ENCODE data around the gene NKAIN4. TPM values are rescaled to one million over a fixed set of nuclear protein-coding genes. Genes with fewer than 3 reads are reported as not detected.

The NKAIN4 gene
- polyA plus RNA-seq, 1 donor (not counting 4 experiments of a cell fraction or from before 2014, with no cell fraction given) = not detected

DNA sequence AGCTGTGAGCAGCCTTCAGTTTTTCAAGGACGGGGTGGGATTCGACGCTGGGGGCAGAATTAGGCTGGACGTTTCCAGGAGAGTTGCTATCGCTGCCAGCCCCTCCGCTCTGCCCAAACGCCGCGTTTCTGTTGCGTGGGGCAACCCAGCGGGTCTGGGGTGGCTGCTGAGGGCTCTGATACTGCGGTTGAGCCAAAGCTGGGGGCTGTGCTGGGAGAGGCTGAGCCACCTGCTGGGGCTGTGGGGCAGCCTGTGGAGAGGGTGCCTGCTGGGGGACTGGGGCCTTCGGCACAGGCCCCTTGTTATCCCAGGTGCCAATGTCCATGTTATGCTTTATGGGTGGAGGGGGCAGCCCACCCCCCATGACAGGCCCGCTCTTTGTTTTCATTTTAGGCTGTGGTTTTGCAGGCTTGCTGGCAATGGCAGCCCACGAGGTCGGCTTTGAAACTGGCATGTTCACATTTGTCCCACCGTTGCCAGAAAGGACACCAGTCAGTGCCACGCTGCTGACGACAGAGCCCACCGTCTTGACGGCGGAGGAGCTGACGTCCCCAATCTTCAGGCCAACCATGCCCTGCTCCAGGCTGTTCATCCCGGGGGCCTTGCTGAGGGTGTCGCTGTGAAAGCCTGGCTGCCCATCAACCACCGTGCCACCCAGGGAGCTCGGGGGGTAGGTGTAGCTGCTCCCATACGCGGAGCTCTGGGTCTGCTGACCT lies 51.3 kb downstream of the NKAIN4 start:
- Histone ChIP-seq H3K36me3 (ENCODE audit: control insufficient read depth in 2 of 2, extremely low read depth in 1 of 2, insufficient read depth in 2 of 2, low read length in 2 of 2) (peaks cover 36 to 38% of the 10 kb centered on the region in 2 experiments), H3K9me3 (ENCODE audit: control insufficient read depth, low read depth, low read length) (no peaks in the 10 kb centered on the region), H3K4me3 (ENCODE audit: control insufficient read depth in 2 of 3, extremely low read depth in 1 of 3, insufficient read depth in 2 of 3, low read depth in 1 of 3, low read length in 3 of 3) (no peak overlapping the region), H3K4me2 (ENCODE audit: control insufficient read depth, extremely low read depth, insufficient read depth, low read depth, low read length) (no peak overlapping the region), H2AFZ (ENCODE audit: control insufficient read depth, low read length) (no peak overlapping the region), H3K9ac (ENCODE audit: control insufficient read depth, extremely low read depth, insufficient read depth, low read length) (no peak overlapping the region), H3K27ac (ENCODE audit: control insufficient read depth, insufficient read depth, low read length) (no peak overlapping the region), H3K27me3 (ENCODE audit: control insufficient read depth, extremely low read depth, insufficient read depth, low read length) (no peaks in the 10 kb centered on the region), H3K9me1 (ENCODE audit: control insufficient read depth, extremely low read depth, insufficient read depth, low read length) (no peaks in the 10 kb centered on the region), H4K20me1 (ENCODE audit: control insufficient read depth, extremely low read depth, insufficient read depth, low read length) (peaks cover 58% of the 10 kb centered on the region), H3K4me1 (ENCODE audit: control insufficient read depth, extremely low read depth, insufficient read depth, low read length) (no peaks in the 10 kb centered on the region), H3K79me2 (ENCODE audit: control insufficient read depth, insufficient read depth, low read length) (peaks cover 90% of the 10 kb centered on the region)
- no peak for TF ChIP-seq EZH2 (IDR thresholded peaks at IDR 0.05; ENCODE audit: low read length)
- TF ChIP-seq, protein P1, sequence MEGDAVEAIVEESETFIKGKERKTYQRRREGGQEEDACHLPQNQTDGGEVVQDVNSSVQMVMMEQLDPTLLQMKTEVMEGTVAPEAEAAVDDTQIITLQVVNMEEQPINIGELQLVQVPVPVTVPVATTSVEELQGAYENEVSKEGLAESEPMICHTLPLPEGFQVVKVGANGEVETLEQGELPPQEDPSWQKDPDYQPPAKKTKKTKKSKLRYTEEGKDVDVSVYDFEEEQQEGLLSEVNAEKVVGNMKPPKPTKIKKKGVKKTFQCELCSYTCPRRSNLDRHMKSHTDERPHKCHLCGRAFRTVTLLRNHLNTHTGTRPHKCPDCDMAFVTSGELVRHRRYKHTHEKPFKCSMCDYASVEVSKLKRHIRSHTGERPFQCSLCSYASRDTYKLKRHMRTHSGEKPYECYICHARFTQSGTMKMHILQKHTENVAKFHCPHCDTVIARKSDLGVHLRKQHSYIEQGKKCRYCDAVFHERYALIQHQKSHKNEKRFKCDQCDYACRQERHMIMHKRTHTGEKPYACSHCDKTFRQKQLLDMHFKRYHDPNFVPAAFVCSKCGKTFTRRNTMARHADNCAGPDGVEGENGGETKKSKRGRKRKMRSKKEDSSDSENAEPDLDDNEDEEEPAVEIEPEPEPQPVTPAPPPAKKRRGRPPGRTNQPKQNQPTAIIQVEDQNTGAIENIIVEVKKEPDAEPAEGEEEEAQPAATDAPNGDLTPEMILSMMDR (optimal IDR thresholded peaks at IDR 0.05 in 1 of 3, IDR thresholded peaks at IDR 0.05 in 1 of 3, conservative IDR thresholded peaks at IDR 0.05 in 1 of 3; ENCODE audit: extremely low read depth in 1 of 3, insufficient read depth in 2 of 3, low read length in 3 of 3) = no peak
- dilution Hi-C loops (cut with MboI; ENCODE audit: extremely low pct_ligation_motif_present, low sequenced_read_pairs) = no loop called here
- DNase-seq (ENCODE audit: low read depth, low spot score) (no peak), FAIRE-seq (no peak)

DNA sequence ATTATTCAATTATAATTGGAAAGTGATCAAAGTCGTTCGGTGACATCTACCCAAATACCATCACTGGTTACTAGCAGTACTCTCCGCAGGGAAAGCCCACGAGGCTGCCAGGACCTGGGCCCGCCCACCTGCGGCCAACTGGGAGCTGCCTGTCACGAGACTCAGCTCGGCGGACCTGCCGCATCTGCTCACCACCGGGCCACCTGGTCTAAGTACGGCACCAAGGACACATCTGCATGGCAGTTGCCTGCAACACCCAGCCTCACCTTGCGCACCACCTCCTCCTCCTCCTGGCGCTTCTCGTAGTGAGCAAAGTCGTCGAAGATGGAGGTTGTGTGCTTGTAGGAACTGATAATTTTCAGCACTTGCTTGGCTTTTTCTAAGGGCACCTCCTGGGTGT lies 52.2 kb downstream of the NKAIN4 start:
- dilution Hi-C loops (cut with MboI; ENCODE audit: extremely low pct_ligation_motif_present, low sequenced_read_pairs) = no loop called here
- H4K20me1 ChIP-seq (ENCODE audit: control insufficient read depth, extremely low read depth, insufficient read depth, low read length) = peaks cover 65% of the 10 kb centered on the region
- DNase-seq (ENCODE audit: low read depth, low spot score) (no peak), FAIRE-seq (no peak)
- no peak overlapping the region for H3K4me2 ChIP-seq (ENCODE audit: control insufficient read depth, extremely low read depth, insufficient read depth, low read depth, low read length)
- H3K27ac ChIP-seq (ENCODE audit: control insufficient read depth, insufficient read depth, low read length) = no peak overlapping the region
- H3K4me1 ChIP-seq (ENCODE audit: control insufficient read depth, extremely low read depth, insufficient read depth, low read length) = no peaks in the 10 kb centered on the region
- TF ChIP-seq EZH2 (IDR thresholded peaks at IDR 0.05; ENCODE audit: low read length) = no peak
- TF ChIP-seq, protein P1 (optimal IDR thresholded peaks at IDR 0.05 in 1 of 3, IDR thresholded peaks at IDR 0.05 in 1 of 3, conservative IDR thresholded peaks at IDR 0.05 in 1 of 3; ENCODE audit: extremely low read depth in 1 of 3, insufficient read depth in 2 of 3, low read length in 3 of 3) = no peak
- peaks cover 97% of the 10 kb centered on the region for H3K79me2 ChIP-seq (ENCODE audit: control insufficient read depth, insufficient read depth, low read length)
- peaks cover 36 to 38% of the 10 kb centered on the region in 2 experiments for H3K36me3 ChIP-seq (ENCODE audit: control insufficient read depth in 2 of 2, extremely low read depth in 1 of 2, insufficient read depth in 2 of 2, low read length in 2 of 2)
- H3K27me3 ChIP-seq (ENCODE audit: control insufficient read depth, extremely low read depth, insufficient read depth, low read length) = no peaks in the 10 kb centered on the region
- H3K9me1 ChIP-seq (ENCODE audit: control insufficient read depth, extremely low read depth, insufficient read depth, low read length) = no peaks in the 10 kb centered on the region
- H3K9ac ChIP-seq (ENCODE audit: control insufficient read depth, extremely low read depth, insufficient read depth, low read length) = no peak overlapping the region
- no peaks in the 10 kb centered on the region for H3K9me3 ChIP-seq (ENCODE audit: control insufficient read depth, low read depth, low read length)
- no peak overlapping the region for H3K4me3 ChIP-seq (ENCODE audit: control insufficient read depth in 2 of 3, extremely low read depth in 1 of 3, insufficient read depth in 2 of 3, low read depth in 1 of 3, low read length in 3 of 3)
- no peak overlapping the region for H2AFZ ChIP-seq (ENCODE audit: control insufficient read depth, low read length)

Data from keratinocyte (primary cell).